GM10847 (cell line): ENCODE data around the gene ACBD4.
A peak's percentile ranks its signal among the peaks of the same experiment; 100 is the strongest.

ENCODE experiments used
- POLR2A ChIP-seq: IDR thresholded peaks from 2 replicates; pipeline ENCODE4 v1.6.1; 2011; ENCODE audit not compliant: insufficient read length; ENCODE audit errors: extremely low read depth

ACBD4 gene

GRCh38 chr17:45135978-45136791 lies 698 bp downstream of the ACBD4 start:
- no peak for TF ChIP-seq POLR2A

- no peak for TF ChIP-seq POLR2A
Measured at GRCh38 chr17:45136846-45137560, 1.5 kb downstream of the ACBD4 start.

- no peak for TF ChIP-seq POLR2A
Measured at GRCh38 chr17:45137561-45138305, 2.2 kb downstream of the ACBD4 start.

GRCh38 chr17:45138911-45139532 lies 3.5 kb downstream of the ACBD4 start:
- TF ChIP-seq POLR2A: no peak

- TF ChIP-seq POLR2A: no peak
Measured at GRCh38 chr17:45139533-45139920, 4.0 kb downstream of the ACBD4 start.

- no peak for TF ChIP-seq POLR2A
Measured at GRCh38 chr17:45143094-45143670, 7.7 kb downstream of the ACBD4 start.

GRCh38 chr17:45143767-45144198 lies 8.3 kb downstream of the ACBD4 start:
- TF ChIP-seq POLR2A: no peak

- no peak for TF ChIP-seq POLR2A
Measured at GRCh38 chr17:45144199-45145034, 8.9 kb downstream of the ACBD4 start.

- no peak for TF ChIP-seq POLR2A
Measured at GRCh38 chr17:45145035-45145389, 9.5 kb downstream of the ACBD4 start.

GRCh38 chr17:45146166-45146565 lies 10.7 kb downstream of the ACBD4 start:
- no peak for TF ChIP-seq POLR2A

- TF ChIP-seq POLR2A: no peak
Measured at GRCh38 chr17:45146592-45146889, 11.1 kb downstream of the ACBD4 start.

- TF ChIP-seq POLR2A: peak; percentile 50
Measured at GRCh38 chr17:45146890-45147580, 11.5 kb downstream of the ACBD4 start.

- no peak for TF ChIP-seq POLR2A
Measured at GRCh38 chr17:45147581-45148182, 12.2 kb downstream of the ACBD4 start.
